Fibroblast of lung (primary cell): ENCODE data around the gene BMP6. TPM values are rescaled to one million over a fixed set of nuclear protein-coding genes. Genes with fewer than 3 reads are reported as not detected.

Experiments
- DNase-seq, 2 donors: peaks; one replicate each; pipeline versions ENCODE4 v3.0.0 to v3.0.0-alpha.2; 2010; ENCODE audit warnings: low read depth in 2 of 2
- H2AFZ ChIP-seq: 2 replicates; pipeline ENCODE4 v1.5.1; 2012; ENCODE audit warnings: low read length, control low read depth, inconsistent platforms
- H3K27ac ChIP-seq: 2 replicates; pipeline ENCODE4 v1.5.1; 2011; ENCODE audit warnings: low read length, control low read depth; ENCODE audit not compliant: insufficient read depth
- H3K27me3 ChIP-seq: 2 replicates; pipeline ENCODE4 v1.5.1; 2011; ENCODE audit warnings: mild to moderate bottlenecking, low read length; ENCODE audit not compliant: control insufficient read depth, insufficient read depth
- H3K36me3 ChIP-seq: 2 replicates; pipeline ENCODE4 v1.5.1; 2011; ENCODE audit warnings: low read length; ENCODE audit not compliant: control insufficient read depth, insufficient read depth
- H3K4me1 ChIP-seq: 2 replicates; pipeline ENCODE4 v1.5.1; 2011; ENCODE audit warnings: low read length; ENCODE audit not compliant: control insufficient read depth, insufficient read depth; ENCODE audit errors: extremely low read depth
- H3K4me2 ChIP-seq: 2 replicates; pipeline ENCODE4 v1.5.1; 2011; ENCODE audit warnings: low read length, control low read depth; ENCODE audit not compliant: insufficient read depth; ENCODE audit errors: extremely low read depth
- H3K4me3 ChIP-seq, 4 experiments: fragments of 200-600 bp in 1 of 4; sonication (generic) in 1 of 4; replicated peaks in 1 of 4; 2 replicates each; pipeline ENCODE4 v1.5.1; 2011 to 2016; ENCODE audit warnings: low read length in 4 of 4, low read depth in 3 of 4, mild to moderate bottlenecking in 3 of 4, control low read depth in 2 of 4, inconsistent platforms in 1 of 4, mixed read lengths in 1 of 4; ENCODE audit not compliant: insufficient read depth in 1 of 4; ENCODE audit errors: control extremely low read depth in 1 of 4
- H3K79me2 ChIP-seq: 2 replicates; pipeline ENCODE4 v1.5.1; 2012; ENCODE audit warnings: mild to moderate bottlenecking, low read length, inconsistent platforms; ENCODE audit not compliant: control insufficient read depth, insufficient read depth
- H3K9ac ChIP-seq: 2 replicates; pipeline ENCODE4 v1.5.1; 2011; ENCODE audit warnings: mild to moderate bottlenecking, low read length, control low read depth; ENCODE audit not compliant: insufficient read depth
- H3K9me3 ChIP-seq: 2 replicates; pipeline ENCODE4 v1.5.1; 2012; ENCODE audit warnings: low read depth, low read length; ENCODE audit not compliant: control insufficient read depth, insufficient read depth
- H4K20me1 ChIP-seq: 2 replicates; pipeline ENCODE4 v1.5.1; 2011; ENCODE audit warnings: low read length; ENCODE audit not compliant: control insufficient read depth, insufficient read depth; ENCODE audit errors: extremely low read depth
- EZH2 ChIP-seq: IDR thresholded peaks from 2 replicates; pipeline ENCODE4 v1.5.1; 2012; ENCODE audit warnings: low read length, control low read depth, mild to moderate bottlenecking; ENCODE audit errors: missing control alignments
- polyA plus RNA-seq, 2 donors: library from polyadenylated mRNA; depleted of rRNA in 1 of 2; stranded (reverse) in 1 of 2; unstranded in 1 of 2; fragments of >200 nt; gene quantifications; 2 replicates each; pipeline ENCODE4 v1.2.1, GENCODE V29; 2011 to 2012; ENCODE audit warnings: missing spikeins in 1 of 2
- total RNA-seq: library from RNA; depleted of rRNA; stranded (reverse); fragments of >200 nt; gene quantifications from 2 replicates; pipeline ENCODE4 v1.2.1, GENCODE V29; 2014
- TF ChIP-seq, protein P1 (sequence below), 2 donors: IDR thresholded peaks in 1 of 2; conservative IDR thresholded peaks in 1 of 2; 1 replicate in 1 of 2; 2 replicates in 1 of 2; pipeline ENCODE4 v1.5.1; 2011 to 2012; ENCODE audit warnings: low read length in 2 of 2, control low read depth in 1 of 2, inconsistent platforms in 1 of 2, low read depth in 1 of 2, mild to moderate bottlenecking in 1 of 2

BMP6 gene
- total and polyA plus RNA-seq, 2 donors (not counting 1 experiment from before 2014, with no cell fraction given): under 0.01 to 0.20 TPM

DNA sequence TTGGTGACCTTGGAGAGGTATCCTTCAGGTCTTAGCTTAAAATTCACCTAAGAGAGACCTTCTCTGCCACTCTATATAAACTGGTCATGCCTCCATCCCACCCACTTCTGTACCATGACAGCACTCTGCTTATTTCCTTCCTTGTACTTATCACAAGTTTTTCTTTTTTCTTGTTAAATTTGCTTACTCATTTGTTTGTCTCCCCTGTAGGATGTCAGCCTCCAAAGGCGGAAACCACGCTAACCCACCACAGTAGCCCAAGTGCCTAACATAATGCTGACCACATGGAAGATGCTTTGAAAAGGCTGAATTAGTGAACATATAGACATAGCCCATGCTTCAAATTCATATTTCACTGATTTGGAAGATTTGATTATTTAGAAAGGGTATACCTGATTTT lies 5.4 kb downstream of the BMP6 start:
- Histone ChIP-seq H3K4me1 (peaks cover 6% of the 10 kb centered on the region), H3K79me2 (no peaks in the 10 kb centered on the region), H3K36me3 (no peaks in the 10 kb centered on the region), H3K27me3 (peaks cover 14% of the 10 kb centered on the region), H3K9ac (no peak overlapping the region), H3K9me3 (no peaks in the 10 kb centered on the region), H2AFZ (no peak overlapping the region), H4K20me1 (no peaks in the 10 kb centered on the region), H3K27ac (no peak overlapping the region), H3K4me3 (no peak overlapping the region), H3K4me2 (peak overlapping the region; percentile 23)
- no peak for TF ChIP-seq EZH2
- TF ChIP-seq, protein P1, sequence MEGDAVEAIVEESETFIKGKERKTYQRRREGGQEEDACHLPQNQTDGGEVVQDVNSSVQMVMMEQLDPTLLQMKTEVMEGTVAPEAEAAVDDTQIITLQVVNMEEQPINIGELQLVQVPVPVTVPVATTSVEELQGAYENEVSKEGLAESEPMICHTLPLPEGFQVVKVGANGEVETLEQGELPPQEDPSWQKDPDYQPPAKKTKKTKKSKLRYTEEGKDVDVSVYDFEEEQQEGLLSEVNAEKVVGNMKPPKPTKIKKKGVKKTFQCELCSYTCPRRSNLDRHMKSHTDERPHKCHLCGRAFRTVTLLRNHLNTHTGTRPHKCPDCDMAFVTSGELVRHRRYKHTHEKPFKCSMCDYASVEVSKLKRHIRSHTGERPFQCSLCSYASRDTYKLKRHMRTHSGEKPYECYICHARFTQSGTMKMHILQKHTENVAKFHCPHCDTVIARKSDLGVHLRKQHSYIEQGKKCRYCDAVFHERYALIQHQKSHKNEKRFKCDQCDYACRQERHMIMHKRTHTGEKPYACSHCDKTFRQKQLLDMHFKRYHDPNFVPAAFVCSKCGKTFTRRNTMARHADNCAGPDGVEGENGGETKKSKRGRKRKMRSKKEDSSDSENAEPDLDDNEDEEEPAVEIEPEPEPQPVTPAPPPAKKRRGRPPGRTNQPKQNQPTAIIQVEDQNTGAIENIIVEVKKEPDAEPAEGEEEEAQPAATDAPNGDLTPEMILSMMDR (conservative IDR thresholded peaks at IDR 0.05 in 1 of 2, IDR thresholded peaks at IDR 0.05 in 1 of 2; ENCODE audit: low read depth in 1 of 2, low read length in 2 of 2): no peak
- no peak for DNase-seq

DNA sequence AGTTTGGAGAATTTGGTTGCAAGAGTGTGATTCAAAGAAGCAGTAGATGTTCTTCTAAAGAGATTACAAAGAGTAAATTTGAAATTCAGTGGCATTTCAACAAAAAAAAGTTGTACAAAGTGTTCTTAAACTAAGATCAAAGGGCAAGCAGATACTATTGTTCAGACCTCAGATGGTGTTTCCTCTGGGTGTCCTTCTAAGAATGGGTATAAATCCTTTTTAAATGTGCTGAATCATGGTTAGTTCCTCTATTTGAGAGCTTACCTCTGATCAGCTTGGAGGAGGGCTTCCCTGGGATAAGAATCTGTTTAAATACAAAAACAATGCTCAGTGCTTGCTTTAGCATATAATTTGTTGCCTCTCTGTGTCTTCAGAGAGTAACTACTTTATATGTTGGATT lies 6.3 kb downstream of the BMP6 start:
- Histone ChIP-seq H3K9me3 (no peaks in the 10 kb centered on the region), H4K20me1 (no peaks in the 10 kb centered on the region), H3K36me3 (no peaks in the 10 kb centered on the region), H3K27me3 (peaks cover 7% of the 10 kb centered on the region), H3K79me2 (no peaks in the 10 kb centered on the region), H3K9ac (no peak overlapping the region), H3K4me3 (no peak overlapping the region), H3K27ac (no peak overlapping the region), H3K4me2 (no peak overlapping the region), H2AFZ (no peak overlapping the region), H3K4me1 (peaks cover 3% of the 10 kb centered on the region)
- no peak for DNase-seq
- TF ChIP-seq, protein P1 (conservative IDR thresholded peaks at IDR 0.05 in 1 of 2, IDR thresholded peaks at IDR 0.05 in 1 of 2; ENCODE audit: low read depth in 1 of 2, low read length in 2 of 2): no peak
- no peak for TF ChIP-seq EZH2

DNA sequence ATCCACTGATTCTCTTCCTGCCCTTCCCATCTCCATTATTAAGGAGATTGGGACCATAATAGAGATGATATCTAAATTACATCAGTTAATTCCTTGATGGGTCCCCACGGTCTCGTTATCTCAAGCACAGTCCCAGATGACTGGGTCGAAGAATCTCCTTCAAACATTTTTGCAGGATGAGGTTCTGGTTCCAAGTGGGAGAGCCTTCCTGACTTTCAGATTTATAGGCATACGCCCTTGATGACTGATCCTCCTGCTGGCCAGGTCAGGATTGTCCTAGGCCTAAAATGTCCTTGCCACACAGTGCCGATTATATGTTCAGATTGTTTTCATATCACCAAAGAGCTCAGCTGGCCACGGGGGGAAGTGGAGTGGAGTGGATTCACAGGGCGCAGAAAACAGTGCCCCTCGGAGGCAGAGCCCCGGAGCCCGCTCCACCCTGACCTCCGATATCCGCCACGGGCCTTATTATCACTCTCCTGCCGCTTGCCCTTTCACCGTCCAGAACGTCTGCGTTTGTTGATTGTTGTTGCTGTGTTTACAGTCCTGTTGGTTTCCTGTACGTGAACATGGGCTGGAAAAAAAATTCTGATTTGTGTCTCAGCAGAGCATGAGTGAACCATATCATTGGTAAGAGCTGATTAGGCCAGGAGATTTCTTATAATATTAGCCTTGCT lies 8.9 kb downstream of the BMP6 start:
- Histone ChIP-seq H3K27ac (no peak overlapping the region), H3K36me3 (no peaks in the 10 kb centered on the region), H4K20me1 (no peaks in the 10 kb centered on the region), H3K4me2 (no peak overlapping the region), H3K79me2 (no peaks in the 10 kb centered on the region), H3K4me1 (no peaks in the 10 kb centered on the region), H2AFZ (no peak overlapping the region), H3K9ac (no peak overlapping the region), H3K9me3 (no peaks in the 10 kb centered on the region), H3K27me3 (no peaks in the 10 kb centered on the region), H3K4me3 (no peak overlapping the region)
- DNase-seq: no peak
- TF ChIP-seq EZH2: no peak
- TF ChIP-seq, protein P1 (conservative IDR thresholded peaks at IDR 0.05 in 1 of 2, IDR thresholded peaks at IDR 0.05 in 1 of 2; ENCODE audit: low read depth in 1 of 2, low read length in 2 of 2): no peak
